Endothelial cell of umbilical vein (primary cell): ENCODE results near the gene PIK3R2. TPM values are rescaled to one million over a fixed set of nuclear protein-coding genes. Genes with fewer than 3 reads are reported as not detected.

Source experiments
- BruUV-seq: library from RNA; stranded (reverse); fragments of 400-500 nt; replicated peaks from 2 replicates; lab custom pipeline; 2021; lab: Mats Ljungman, UMichigan
- CTCF ChIA-PET: fragments of 300-600, 350-600 bp; sonication (Branson Sonifier 250); formaldehyde crosslinking; loops from one replicate; lab custom pipeline; 2021; ENCODE audit warnings: antibody characterized with exemption, inconsistent platforms; lab: Charles Lee
- POLR2A ChIA-PET: fragments of 300-600, 350-600 bp; sonication (Branson Sonifier 250); formaldehyde crosslinking; loops from one replicate; lab custom pipeline; 2021; ENCODE audit warnings: antibody characterized with exemption, inconsistent platforms; lab: Charles Lee
- DNase-seq: peaks from one replicate; pipeline ENCODE4 v3.0.0-alpha.2; 2011; ENCODE audit warnings: low read depth, low spot score
- FAIRE-seq: peaks from 2 replicates; lab custom pipeline; 2011; peaks lifted over from hg19 to GRCh38; lab: Jason Lieb, UNC
- H2AFZ ChIP-seq: 2 replicates; pipeline ENCODE4 v1.6.0; 2012; ENCODE audit warnings: low read depth, low read length, control low read depth, inconsistent platforms
- H3K27ac ChIP-seq: 2 replicates; pipeline ENCODE4 v1.5.1; 2011; ENCODE audit warnings: low read depth, mild to moderate bottlenecking, control low read depth, low read length, moderate library complexity; ENCODE audit not compliant: insufficient read depth
- H3K27me3 ChIP-seq, 2 experiments: 2 replicates each; pipeline versions ENCODE4 v1.6.0 to v1.6.1; 2011; ENCODE audit warnings: low read length in 2 of 2, mixed read lengths in 1 of 2; ENCODE audit not compliant: control insufficient read depth in 2 of 2, insufficient read depth in 2 of 2
- H3K36me3 ChIP-seq, 2 experiments: 2 replicates in 1 of 2; 3 replicates in 1 of 2; pipeline ENCODE4 v1.5.1; 2011; ENCODE audit warnings: low read length in 2 of 2, mild to moderate bottlenecking in 1 of 2, moderate library complexity in 1 of 2; ENCODE audit not compliant: control insufficient read depth in 2 of 2, insufficient read depth in 2 of 2; ENCODE audit errors: extremely low read depth in 1 of 2
- H3K4me1 ChIP-seq: 3 replicates; pipeline ENCODE4 v1.5.1; 2011; ENCODE audit warnings: mild to moderate bottlenecking, low read length; ENCODE audit not compliant: control insufficient read depth, insufficient read depth; ENCODE audit errors: extremely low read depth
- H3K4me2 ChIP-seq: 2 replicates; pipeline ENCODE4 v1.6.1; 2011; ENCODE audit warnings: low read length, control low read depth, mixed read lengths; ENCODE audit not compliant: insufficient read depth
- H3K4me3 ChIP-seq, 3 experiments: fragments of 200-600 bp in 1 of 3; sonication (generic), shearing (Covaris generic) in 1 of 3; replicated peaks in 1 of 3; 2 replicates each; pipeline ENCODE4 v1.5.1; 2011 to 2016; ENCODE audit warnings: control low read depth in 3 of 3, low read length in 3 of 3, mild to moderate bottlenecking in 2 of 3, inconsistent platforms in 1 of 3, low read depth in 1 of 3, moderate library complexity in 1 of 3; ENCODE audit not compliant: insufficient read depth in 1 of 3
- H3K79me2 ChIP-seq: 2 replicates; pipeline ENCODE4 v1.6.0; 2012; ENCODE audit warnings: low read length, inconsistent platforms; ENCODE audit not compliant: control insufficient read depth, insufficient read depth
- H3K9ac ChIP-seq: replicated peaks from 2 replicates; pipeline ENCODE3; 2011; ENCODE audit warnings: low read length, control low read depth; ENCODE audit not compliant: insufficient read depth; ENCODE audit errors: extremely low read depth
- H3K9me1 ChIP-seq: replicated peaks from 3 replicates; pipeline ENCODE4 v1.6.0; 2011; ENCODE audit warnings: mild to moderate bottlenecking, low read length; ENCODE audit not compliant: control insufficient read depth, insufficient read depth; ENCODE audit errors: extremely low read depth
- H3K9me3 ChIP-seq: replicated peaks from 2 replicates; pipeline ENCODE4 v1.5.1; 2012; ENCODE audit warnings: low read length, inconsistent platforms; ENCODE audit not compliant: control insufficient read depth, insufficient read depth
- H4K20me1 ChIP-seq: replicated peaks from 2 replicates; pipeline ENCODE3; 2011; ENCODE audit warnings: mild to moderate bottlenecking, low read length; ENCODE audit not compliant: control insufficient read depth, insufficient read depth; ENCODE audit errors: extremely low read depth
- EZH2 ChIP-seq: IDR thresholded peaks from 2 replicates; pipeline ENCODE4 v1.6.1; 2012; ENCODE audit warnings: borderline replicate concordance, low read depth, mild to moderate bottlenecking, moderate library complexity, low read length, inconsistent platforms; ENCODE audit not compliant: severe bottlenecking
- FOS ChIP-seq: IDR thresholded peaks from 2 replicates; pipeline ENCODE4 v1.6.1; 2011; ENCODE audit warnings: mild to moderate bottlenecking, low read length, moderate library complexity, borderline replicate concordance; ENCODE audit not compliant: insufficient read depth
- GATA2 ChIP-seq: IDR thresholded peaks from 2 replicates; pipeline ENCODE4 v1.7.0; 2011; ENCODE audit warnings: low read depth, mild to moderate bottlenecking, moderate library complexity, mixed read lengths, low read length; ENCODE audit not compliant: insufficient read length, insufficient read depth
- JUN ChIP-seq: IDR thresholded peaks from 2 replicates; pipeline ENCODE4 v1.6.1; 2011; ENCODE audit warnings: borderline replicate concordance, low read depth; ENCODE audit not compliant: insufficient read length, insufficient read depth
- MYC ChIP-seq: IDR thresholded peaks from one replicate; pipeline ENCODE4 v1.6.1; 2011; ENCODE audit warnings: mild to moderate bottlenecking, low read depth, low read length
- POLR2A ChIP-seq: IDR thresholded peaks from 2 replicates; pipeline ENCODE4 v1.6.1; 2012; ENCODE audit warnings: low read depth, mild to moderate bottlenecking, control low read depth, low read length
- POLR2AphosphoS5 ChIP-seq: IDR thresholded peaks from 2 replicates; pipeline ENCODE4 v1.6.1; 2012; ENCODE audit warnings: low read depth, mild to moderate bottlenecking, control low read depth, low read length, moderate library complexity; ENCODE audit not compliant: insufficient read depth
- dilution Hi-C: fragments of 300-500 bp; cut with MboI; formaldehyde crosslinking; loops from one replicate; pipeline ENCODE4 v1.15.0; 2019; ENCODE audit warnings: low sequenced_read_pairs; ENCODE audit not compliant: extremely low pct_ligation_motif_present
- intact Hi-C: fragments of 100-400 bp; cut with micrococcal nuclease; formaldehyde crosslinking; loops from one replicate; pipeline ENCODE4 v1.10.0; 2022
- polyA plus RNA-seq, 4 experiments: library from polyadenylated mRNA; depleted of rRNA in 3 of 4; stranded (reverse) in 3 of 4; unstranded in 1 of 4; fragments of >200 nt; gene quantifications; 2 replicates each; pipeline versions ENCODE4 v1.2.1 to v1.2.3, GENCODE V29; 2011 to 2012; ENCODE audit warnings: missing spikeins in 1 of 4
- total RNA-seq: library from RNA; stranded (reverse); gene quantifications from 2 replicates; pipeline ENCODE4 v1.2.3, GENCODE V29; 2021
- TF ChIP-seq, protein P1 (sequence below): IDR thresholded peaks from 2 replicates; pipeline ENCODE4 v1.6.1; 2011; ENCODE audit not compliant: insufficient read depth, insufficient read length
- TF ChIP-seq, protein P2 (sequence below), 2 donors: IDR thresholded peaks; 1 replicate in 1 of 2; 2 replicates in 1 of 2; pipeline ENCODE4 v1.5.1; 2011; ENCODE audit warnings: low read length in 2 of 2, mild to moderate bottlenecking in 2 of 2, moderate library complexity in 2 of 2, control low read depth in 1 of 2, inconsistent platforms in 1 of 2, low read depth in 1 of 2; ENCODE audit not compliant: insufficient read depth in 1 of 2; ENCODE audit errors: extremely low read depth in 1 of 2

Gene PIK3R2
- total and polyA plus RNA-seq, 2 donors (not counting 3 experiments of a cell fraction or from before 2014, with no cell fraction given), result 8.1 to 15.2 TPM

DNA sequence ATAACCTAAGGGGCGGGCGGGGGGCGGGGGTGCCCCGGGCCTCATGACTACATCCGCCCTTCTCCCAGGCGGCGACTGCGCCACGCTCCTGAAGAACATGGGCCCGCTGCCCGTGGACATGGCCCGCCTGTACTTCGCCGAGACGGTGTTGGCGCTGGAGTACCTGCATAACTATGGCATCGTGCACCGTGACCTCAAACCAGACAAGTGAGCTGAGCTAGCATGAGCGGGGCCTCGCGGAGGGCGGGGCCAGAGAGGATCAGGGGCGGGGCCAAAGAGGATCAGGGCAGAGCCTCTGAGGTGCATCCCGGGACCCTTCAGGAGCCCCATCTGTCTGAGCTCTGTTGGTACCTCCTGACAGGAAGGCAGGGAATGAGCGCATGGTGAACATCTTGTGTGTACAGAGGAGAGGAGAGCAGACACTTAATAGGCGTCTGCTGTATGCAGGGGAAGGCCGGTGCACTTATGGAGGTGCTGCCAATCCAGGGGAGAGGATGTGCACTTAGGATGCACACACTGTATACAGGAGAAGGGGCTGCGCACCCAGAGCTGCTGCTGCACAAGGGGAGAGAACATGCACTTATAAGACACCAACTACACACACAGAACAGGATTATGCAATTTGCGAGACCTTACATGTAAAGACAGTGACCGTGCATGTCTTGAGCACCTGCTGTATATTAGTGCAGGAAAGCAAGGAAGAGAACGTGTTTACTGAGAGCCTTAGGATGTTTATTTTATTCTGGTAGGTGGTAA, 20.9 kb upstream of the PIK3R2 start:
- no peak for FAIRE-seq
- H2AFZ ChIP-seq, result no peak overlapping the region
- no peaks in the 10 kb centered on the region for H3K79me2 ChIP-seq
- H3K27me3 ChIP-seq, result no peaks in the 10 kb centered on the region
- dilution Hi-C loops (no loop called here), intact Hi-C loops (no loop called here)
- H3K9me1 ChIP-seq, result no peaks in the 10 kb centered on the region
- ChIA-PET CTCF (interaction anchor here (0.6 to 1.8 kb wide), 3 partner anchors 19 to 450 kb away, joined by 3 to 5 read pairs (median 4); no protein-coding TSS in a partner anchor), POLR2A (no interaction called here)
- H3K9me3 ChIP-seq, result no peaks in the 10 kb centered on the region
- TF ChIP-seq FOS (no peak), POLR2AphosphoS5 (no peak), POLR2A (no peak), EZH2 (no peak), GATA2 (no peak), MYC (no peak), JUN (no peak)
- TF ChIP-seq, protein P1, sequence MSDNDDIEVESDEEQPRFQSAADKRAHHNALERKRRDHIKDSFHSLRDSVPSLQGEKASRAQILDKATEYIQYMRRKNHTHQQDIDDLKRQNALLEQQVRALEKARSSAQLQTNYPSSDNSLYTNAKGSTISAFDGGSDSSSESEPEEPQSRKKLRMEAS, result no peak
- TF ChIP-seq, protein P2, sequence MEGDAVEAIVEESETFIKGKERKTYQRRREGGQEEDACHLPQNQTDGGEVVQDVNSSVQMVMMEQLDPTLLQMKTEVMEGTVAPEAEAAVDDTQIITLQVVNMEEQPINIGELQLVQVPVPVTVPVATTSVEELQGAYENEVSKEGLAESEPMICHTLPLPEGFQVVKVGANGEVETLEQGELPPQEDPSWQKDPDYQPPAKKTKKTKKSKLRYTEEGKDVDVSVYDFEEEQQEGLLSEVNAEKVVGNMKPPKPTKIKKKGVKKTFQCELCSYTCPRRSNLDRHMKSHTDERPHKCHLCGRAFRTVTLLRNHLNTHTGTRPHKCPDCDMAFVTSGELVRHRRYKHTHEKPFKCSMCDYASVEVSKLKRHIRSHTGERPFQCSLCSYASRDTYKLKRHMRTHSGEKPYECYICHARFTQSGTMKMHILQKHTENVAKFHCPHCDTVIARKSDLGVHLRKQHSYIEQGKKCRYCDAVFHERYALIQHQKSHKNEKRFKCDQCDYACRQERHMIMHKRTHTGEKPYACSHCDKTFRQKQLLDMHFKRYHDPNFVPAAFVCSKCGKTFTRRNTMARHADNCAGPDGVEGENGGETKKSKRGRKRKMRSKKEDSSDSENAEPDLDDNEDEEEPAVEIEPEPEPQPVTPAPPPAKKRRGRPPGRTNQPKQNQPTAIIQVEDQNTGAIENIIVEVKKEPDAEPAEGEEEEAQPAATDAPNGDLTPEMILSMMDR (IDR thresholded peaks at IDR 0.05; ENCODE audit: extremely low read depth in 1 of 2, insufficient read depth in 1 of 2, low read depth in 1 of 2, low read length in 2 of 2), result no peak
- H4K20me1 ChIP-seq, result no peaks in the 10 kb centered on the region
- no TSS peak for BruUV-seq
- H3K36me3 ChIP-seq, result no peaks in the 10 kb centered on the region
- H3K4me1 ChIP-seq, result no peaks in the 10 kb centered on the region
- H3K4me3 ChIP-seq, result no peak overlapping the region
- no peak overlapping the region for H3K4me2 ChIP-seq
- no peak overlapping the region for H3K9ac ChIP-seq
- no peak overlapping the region for H3K27ac ChIP-seq
- no peak for DNase-seq
